H1 (cell line): ENCODE results near the gene APOA1. TPM values are rescaled to one million over a fixed set of nuclear protein-coding genes. Genes with fewer than 3 reads are reported as not detected.

Source experiments
- EZH2 ChIP-seq: fragments of 200-600 bp; sonication (generic); IDR thresholded peaks from 2 replicates; pipeline ENCODE4 v1.7.1; 2012; ENCODE audit warnings: low read depth, mild to moderate bottlenecking, moderate library complexity, low read length, inconsistent platforms; ENCODE audit not compliant: severe bottlenecking
- MAFK ChIP-seq: IDR thresholded peaks from 2 replicates; pipeline ENCODE4 v1.6.1; 2012; ENCODE audit warnings: low read depth, mild to moderate bottlenecking, improper control_type of control experiment, low read length
- RNF2 ChIP-seq: fragments of 200-900, 300-1000 bp; sonication (generic); IDR thresholded peaks from 2 replicates; pipeline ENCODE4 v1.7.1; 2016; ENCODE audit warnings: borderline replicate concordance, low read depth, mild to moderate bottlenecking, antibody characterized with exemption, low read length; ENCODE audit not compliant: poor library complexity, severe bottlenecking; ENCODE audit errors: missing control alignments
- polyA plus RNA-seq, 7 experiments: library from polyadenylated mRNA; depleted of rRNA in 3 of 7; stranded (reverse) in 5 of 7; unstranded in 2 of 7; fragments of >200 nt in 5 of 7; fragments of 200-250 nt in 2 of 7; gene quantifications; 1 replicate in 5 of 7; 2 replicates in 1 of 7; 4 replicates in 1 of 7; pipeline versions ENCODE4 v1.2.1 to v1.2.3, GENCODE V29; 2011 to 2013; ENCODE audit warnings: missing spikeins in 2 of 7, mixed read lengths in 2 of 7
- total RNA-seq: library from RNA; stranded (reverse); fragmentation: NEBNext Ultra II Directional; extraction: Animal tissue kit (Norgen Biotek cat#: 25700); gene quantifications from 2 replicates; pipeline ENCODE4 v1.2.1, GENCODE V29; 2021
- TF ChIP-seq, protein P1 (sequence below): fragments of 300-600 bp; sonication (generic); IDR thresholded peaks from 2 replicates; pipeline ENCODE4 v1.7.1; 2012; ENCODE audit warnings: low read length, moderate library complexity, mild to moderate bottlenecking, inconsistent platforms; ENCODE audit not compliant: insufficient replicate concordance
- TF ChIP-seq, protein P2 (sequence below), 3 experiments: IDR thresholded peaks; 1 replicate in 2 of 3; 2 replicates in 1 of 3; pipeline versions ENCODE4 v1.5.1 to v1.6.1; 2011; ENCODE audit warnings: low read length in 3 of 3, mild to moderate bottlenecking in 3 of 3, inconsistent platforms in 2 of 3, low read depth in 1 of 3, moderate library complexity in 1 of 3; ENCODE audit not compliant: insufficient read depth in 1 of 3; ENCODE audit errors: control extremely low read depth in 1 of 3

The APOA1 gene
- total and polyA plus RNA-seq, 2 of the 8 experiments (the other 6 are each of a cell fraction or from before 2014, with no cell fraction given) = 0.80 TPM; not detected in 1

DNA sequence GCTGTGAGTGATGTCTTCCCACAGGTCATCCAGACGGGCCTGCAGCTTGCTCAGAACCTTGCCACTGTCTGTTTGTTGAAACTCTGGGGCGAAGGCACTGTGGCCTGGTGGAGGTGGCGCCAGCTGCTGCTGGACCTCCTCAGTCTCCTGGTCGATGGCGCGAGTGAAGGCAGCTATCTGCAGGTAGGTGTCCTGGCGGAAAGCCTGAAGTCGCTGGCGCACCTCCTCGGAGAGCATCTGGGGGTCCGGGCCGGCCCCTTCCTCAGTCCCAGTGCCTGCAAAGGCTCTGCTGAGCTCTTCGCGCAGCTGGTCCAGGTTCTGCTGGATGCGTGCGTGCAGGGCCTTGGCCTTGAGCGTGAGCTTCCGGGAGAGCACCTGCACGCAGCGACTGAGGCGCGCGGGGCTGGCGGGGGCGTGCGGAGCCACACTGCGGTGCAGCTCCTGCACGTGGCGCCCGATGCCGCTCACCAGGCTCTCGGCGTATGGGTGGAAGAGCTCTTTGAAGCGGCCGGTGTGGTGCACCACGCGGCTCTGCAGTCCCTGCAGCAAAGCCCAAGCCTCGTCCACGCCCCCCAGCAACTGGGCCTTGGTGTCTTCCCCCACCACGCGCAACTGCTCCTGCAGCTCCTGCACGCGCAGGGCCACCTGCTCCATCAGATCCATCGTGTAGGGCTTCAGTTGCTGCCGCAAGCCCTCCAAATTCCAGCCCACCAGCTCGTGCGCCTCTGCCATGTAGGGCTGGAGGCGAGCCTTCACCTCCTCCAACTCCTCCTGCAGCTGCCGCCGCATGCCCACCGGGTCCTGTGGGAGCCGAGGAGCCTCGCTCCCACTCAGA, 47.0 kb downstream of the APOA1 start (continued):
- TF ChIP-seq, protein P1, sequence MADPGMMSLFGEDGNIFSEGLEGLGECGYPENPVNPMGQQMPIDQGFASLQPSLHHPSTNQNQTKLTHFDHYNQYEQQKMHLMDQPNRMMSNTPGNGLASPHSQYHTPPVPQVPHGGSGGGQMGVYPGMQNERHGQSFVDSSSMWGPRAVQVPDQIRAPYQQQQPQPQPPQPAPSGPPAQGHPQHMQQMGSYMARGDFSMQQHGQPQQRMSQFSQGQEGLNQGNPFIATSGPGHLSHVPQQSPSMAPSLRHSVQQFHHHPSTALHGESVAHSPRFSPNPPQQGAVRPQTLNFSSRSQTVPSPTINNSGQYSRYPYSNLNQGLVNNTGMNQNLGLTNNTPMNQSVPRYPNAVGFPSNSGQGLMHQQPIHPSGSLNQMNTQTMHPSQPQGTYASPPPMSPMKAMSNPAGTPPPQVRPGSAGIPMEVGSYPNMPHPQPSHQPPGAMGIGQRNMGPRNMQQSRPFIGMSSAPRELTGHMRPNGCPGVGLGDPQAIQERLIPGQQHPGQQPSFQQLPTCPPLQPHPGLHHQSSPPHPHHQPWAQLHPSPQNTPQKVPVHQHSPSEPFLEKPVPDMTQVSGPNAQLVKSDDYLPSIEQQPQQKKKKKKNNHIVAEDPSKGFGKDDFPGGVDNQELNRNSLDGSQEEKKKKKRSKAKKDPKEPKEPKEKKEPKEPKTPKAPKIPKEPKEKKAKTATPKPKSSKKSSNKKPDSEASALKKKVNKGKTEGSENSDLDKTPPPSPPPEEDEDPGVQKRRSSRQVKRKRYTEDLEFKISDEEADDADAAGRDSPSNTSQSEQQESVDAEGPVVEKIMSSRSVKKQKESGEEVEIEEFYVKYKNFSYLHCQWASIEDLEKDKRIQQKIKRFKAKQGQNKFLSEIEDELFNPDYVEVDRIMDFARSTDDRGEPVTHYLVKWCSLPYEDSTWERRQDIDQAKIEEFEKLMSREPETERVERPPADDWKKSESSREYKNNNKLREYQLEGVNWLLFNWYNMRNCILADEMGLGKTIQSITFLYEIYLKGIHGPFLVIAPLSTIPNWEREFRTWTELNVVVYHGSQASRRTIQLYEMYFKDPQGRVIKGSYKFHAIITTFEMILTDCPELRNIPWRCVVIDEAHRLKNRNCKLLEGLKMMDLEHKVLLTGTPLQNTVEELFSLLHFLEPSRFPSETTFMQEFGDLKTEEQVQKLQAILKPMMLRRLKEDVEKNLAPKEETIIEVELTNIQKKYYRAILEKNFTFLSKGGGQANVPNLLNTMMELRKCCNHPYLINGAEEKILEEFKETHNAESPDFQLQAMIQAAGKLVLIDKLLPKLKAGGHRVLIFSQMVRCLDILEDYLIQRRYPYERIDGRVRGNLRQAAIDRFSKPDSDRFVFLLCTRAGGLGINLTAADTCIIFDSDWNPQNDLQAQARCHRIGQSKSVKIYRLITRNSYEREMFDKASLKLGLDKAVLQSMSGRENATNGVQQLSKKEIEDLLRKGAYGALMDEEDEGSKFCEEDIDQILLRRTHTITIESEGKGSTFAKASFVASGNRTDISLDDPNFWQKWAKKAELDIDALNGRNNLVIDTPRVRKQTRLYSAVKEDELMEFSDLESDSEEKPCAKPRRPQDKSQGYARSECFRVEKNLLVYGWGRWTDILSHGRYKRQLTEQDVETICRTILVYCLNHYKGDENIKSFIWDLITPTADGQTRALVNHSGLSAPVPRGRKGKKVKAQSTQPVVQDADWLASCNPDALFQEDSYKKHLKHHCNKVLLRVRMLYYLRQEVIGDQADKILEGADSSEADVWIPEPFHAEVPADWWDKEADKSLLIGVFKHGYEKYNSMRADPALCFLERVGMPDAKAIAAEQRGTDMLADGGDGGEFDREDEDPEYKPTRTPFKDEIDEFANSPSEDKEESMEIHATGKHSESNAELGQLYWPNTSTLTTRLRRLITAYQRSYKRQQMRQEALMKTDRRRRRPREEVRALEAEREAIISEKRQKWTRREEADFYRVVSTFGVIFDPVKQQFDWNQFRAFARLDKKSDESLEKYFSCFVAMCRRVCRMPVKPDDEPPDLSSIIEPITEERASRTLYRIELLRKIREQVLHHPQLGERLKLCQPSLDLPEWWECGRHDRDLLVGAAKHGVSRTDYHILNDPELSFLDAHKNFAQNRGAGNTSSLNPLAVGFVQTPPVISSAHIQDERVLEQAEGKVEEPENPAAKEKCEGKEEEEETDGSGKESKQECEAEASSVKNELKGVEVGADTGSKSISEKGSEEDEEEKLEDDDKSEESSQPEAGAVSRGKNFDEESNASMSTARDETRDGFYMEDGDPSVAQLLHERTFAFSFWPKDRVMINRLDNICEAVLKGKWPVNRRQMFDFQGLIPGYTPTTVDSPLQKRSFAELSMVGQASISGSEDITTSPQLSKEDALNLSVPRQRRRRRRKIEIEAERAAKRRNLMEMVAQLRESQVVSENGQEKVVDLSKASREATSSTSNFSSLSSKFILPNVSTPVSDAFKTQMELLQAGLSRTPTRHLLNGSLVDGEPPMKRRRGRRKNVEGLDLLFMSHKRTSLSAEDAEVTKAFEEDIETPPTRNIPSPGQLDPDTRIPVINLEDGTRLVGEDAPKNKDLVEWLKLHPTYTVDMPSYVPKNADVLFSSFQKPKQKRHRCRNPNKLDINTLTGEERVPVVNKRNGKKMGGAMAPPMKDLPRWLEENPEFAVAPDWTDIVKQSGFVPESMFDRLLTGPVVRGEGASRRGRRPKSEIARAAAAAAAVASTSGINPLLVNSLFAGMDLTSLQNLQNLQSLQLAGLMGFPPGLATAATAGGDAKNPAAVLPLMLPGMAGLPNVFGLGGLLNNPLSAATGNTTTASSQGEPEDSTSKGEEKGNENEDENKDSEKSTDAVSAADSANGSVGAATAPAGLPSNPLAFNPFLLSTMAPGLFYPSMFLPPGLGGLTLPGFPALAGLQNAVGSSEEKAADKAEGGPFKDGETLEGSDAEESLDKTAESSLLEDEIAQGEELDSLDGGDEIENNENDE = no peak
- TF ChIP-seq, protein P2, sequence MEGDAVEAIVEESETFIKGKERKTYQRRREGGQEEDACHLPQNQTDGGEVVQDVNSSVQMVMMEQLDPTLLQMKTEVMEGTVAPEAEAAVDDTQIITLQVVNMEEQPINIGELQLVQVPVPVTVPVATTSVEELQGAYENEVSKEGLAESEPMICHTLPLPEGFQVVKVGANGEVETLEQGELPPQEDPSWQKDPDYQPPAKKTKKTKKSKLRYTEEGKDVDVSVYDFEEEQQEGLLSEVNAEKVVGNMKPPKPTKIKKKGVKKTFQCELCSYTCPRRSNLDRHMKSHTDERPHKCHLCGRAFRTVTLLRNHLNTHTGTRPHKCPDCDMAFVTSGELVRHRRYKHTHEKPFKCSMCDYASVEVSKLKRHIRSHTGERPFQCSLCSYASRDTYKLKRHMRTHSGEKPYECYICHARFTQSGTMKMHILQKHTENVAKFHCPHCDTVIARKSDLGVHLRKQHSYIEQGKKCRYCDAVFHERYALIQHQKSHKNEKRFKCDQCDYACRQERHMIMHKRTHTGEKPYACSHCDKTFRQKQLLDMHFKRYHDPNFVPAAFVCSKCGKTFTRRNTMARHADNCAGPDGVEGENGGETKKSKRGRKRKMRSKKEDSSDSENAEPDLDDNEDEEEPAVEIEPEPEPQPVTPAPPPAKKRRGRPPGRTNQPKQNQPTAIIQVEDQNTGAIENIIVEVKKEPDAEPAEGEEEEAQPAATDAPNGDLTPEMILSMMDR (IDR thresholded peaks at IDR 0.05; ENCODE audit: control extremely low read depth in 1 of 3, insufficient read depth in 1 of 3, low read depth in 1 of 3, low read length in 3 of 3) = no peak
- no peak for TF ChIP-seq RNF2
- no peak for TF ChIP-seq MAFK
- TF ChIP-seq EZH2 = no peak
